GM12878 (cell line): ENCODE measurements around the gene ACCSL. TPM values are rescaled to one million over a fixed set of nuclear protein-coding genes. Genes with fewer than 3 reads are reported as not detected.

Experiments used
- ATAC-seq: fragments of 200-7000 bp; cut with Tn5 transposase; 3 replicates; pipeline ENCODE4 v1.9.1; 2020; ENCODE audit warnings: mild to moderate bottlenecking, moderate library complexity
- BruUV-seq: library from RNA; stranded (reverse); fragments of 400-500 nt; replicated peaks from 2 replicates; lab custom pipeline; 2021; lab: Mats Ljungman, UMichigan
- CTCF ChIA-PET: fragments of 300-600 bp; sonication (Branson Sonifier 250); formaldehyde crosslinking; extraction: SDS; loops from one replicate; lab custom pipeline; 2021; ENCODE audit warnings: inconsistent platforms; lab: Yijun Ruan, JAX
- POLR2A ChIA-PET: fragments of 350-600 bp; formaldehyde crosslinking; extraction: SDS; loops from one replicate; lab custom pipeline; 2021; ENCODE audit warnings: inconsistent platforms; lab: Charles Lee
- RAD21 ChIA-PET: fragments of 300-600 bp; sonication (Branson Sonifier 250); formaldehyde crosslinking; loops from one replicate; lab custom pipeline; 2023; ENCODE audit warnings: antibody characterized with exemption; ENCODE audit not compliant: unreplicated experiment; lab: Charles Lee
- SMC1A ChIA-PET: fragments of 300-600 bp; sonication (Branson Sonifier 250); formaldehyde crosslinking; loops from one replicate; lab custom pipeline; 2023; ENCODE audit not compliant: unreplicated experiment, uncharacterized antibody; lab: Charles Lee
- DNase-seq: peaks from one replicate; pipeline ENCODE4 v3.0.0-alpha.2; 2011; ENCODE audit warnings: low read depth, low spot score
- FAIRE-seq: peaks from 3 replicates; lab custom pipeline; 2011; peaks lifted over from hg19 to GRCh38; lab: Jason Lieb, UNC
- H2AFZ ChIP-seq: 2 replicates; pipeline ENCODE4 v1.6.0; 2011; ENCODE audit warnings: low read depth, low read length, control low read depth; ENCODE audit not compliant: control insufficient read depth
- H3K27ac ChIP-seq: 2 replicates; pipeline ENCODE4 v1.5.1; 2011; ENCODE audit warnings: control low read depth; ENCODE audit not compliant: control insufficient read depth, insufficient read depth
- H3K27me3 ChIP-seq, 2 experiments: replicated peaks in 1 of 2; 2 replicates each; pipeline versions ENCODE4 v1.6.0 to v1.6.1; 2011; ENCODE audit warnings: low read length in 1 of 2; ENCODE audit not compliant: control insufficient read depth in 2 of 2, insufficient read depth in 2 of 2
- H3K36me3 ChIP-seq, 2 experiments: 2 replicates each; pipeline ENCODE4 v1.5.1; 2011; ENCODE audit warnings: low read length in 1 of 2; ENCODE audit not compliant: control insufficient read depth in 2 of 2, insufficient read depth in 2 of 2
- H3K4me1 ChIP-seq: 2 replicates; pipeline ENCODE4 v1.6.1; 2011; ENCODE audit warnings: mild to moderate bottlenecking, low read length, moderate library complexity, mixed read lengths; ENCODE audit not compliant: control insufficient read depth, insufficient read depth
- H3K4me2 ChIP-seq: 2 replicates; pipeline ENCODE4 v1.6.0; 2011; ENCODE audit warnings: control low read depth; ENCODE audit not compliant: control insufficient read depth, insufficient read depth
- H3K4me3 ChIP-seq: fragments of 200-600 bp; sonication (generic); 2 replicates; pipeline ENCODE4 v1.5.1; 2016
- H3K79me2 ChIP-seq: 2 replicates; pipeline ENCODE4 v1.6.0; 2011; ENCODE audit warnings: low read length; ENCODE audit not compliant: control insufficient read depth, insufficient read depth
- H3K9ac ChIP-seq: 2 replicates; pipeline ENCODE4 v1.8.0; 2011; ENCODE audit warnings: low read length, control low read depth, mixed read lengths; ENCODE audit not compliant: control insufficient read depth, insufficient read depth
- H3K9me3 ChIP-seq: replicated peaks from 3 replicates; pipeline ENCODE4 v1.5.1; 2011; ENCODE audit warnings: mild to moderate bottlenecking, low read length; ENCODE audit not compliant: control insufficient read depth, insufficient read depth
- H4K20me1 ChIP-seq: 2 replicates; pipeline ENCODE4 v1.6.0; 2011; ENCODE audit not compliant: control insufficient read depth, insufficient read depth
- CEBPB ChIP-seq, 2 experiments: fragments of 150-350 bp in 1 of 2; IDR thresholded peaks; 2 replicates each; pipeline ENCODE4 v1.6.1; 2012 to 2014; ENCODE audit warnings: low read depth in 2 of 2, low read length in 2 of 2, borderline replicate concordance in 1 of 2, inconsistent platforms in 1 of 2
- EED ChIP-seq: sonication (generic); IDR thresholded peaks from 2 replicates; pipeline ENCODE4 v1.6.1; 2016; ENCODE audit warnings: antibody characterized with exemption, low read depth
- JUND ChIP-seq: IDR thresholded peaks from 2 replicates; pipeline ENCODE4 v1.6.1; 2012; ENCODE audit warnings: low read depth, mild to moderate bottlenecking, low read length, improper control_type of control experiment, moderate library complexity
- LARP7 ChIP-seq: fragments of 450-650 bp; IDR thresholded peaks from 2 replicates; pipeline ENCODE4 v1.6.1; 2017; ENCODE audit warnings: mild to moderate bottlenecking
- NKRF ChIP-seq: fragments of 450-650 bp; conservative IDR thresholded peaks from 2 replicates; pipeline ENCODE4 v1.6.1; 2017; ENCODE audit warnings: mild to moderate bottlenecking, moderate library complexity
- NRF1 ChIP-seq: conservative IDR thresholded peaks from 2 replicates; pipeline ENCODE4 v1.6.1; 2011; ENCODE audit warnings: mild to moderate bottlenecking, low read depth, low read length, improper control_type of control experiment
- SMAD1 ChIP-seq: fragments of 450-650 bp; IDR thresholded peaks from 2 replicates; pipeline ENCODE4 v1.6.1; 2018; ENCODE audit warnings: mild to moderate bottlenecking, low read depth; ENCODE audit not compliant: partially characterized antibody
- SP1 ChIP-seq: IDR thresholded peaks from one replicate; pipeline ENCODE4 v1.6.1; 2011; ENCODE audit warnings: low read depth, low read length
- SUPT20H ChIP-seq: IDR thresholded peaks from 2 replicates; pipeline ENCODE4 v1.6.1; 2011; ENCODE audit warnings: low read depth, mild to moderate bottlenecking, low read length, moderate library complexity, borderline replicate concordance; ENCODE audit not compliant: control insufficient read depth
- WGBS: methylation state at CpG from one replicate; pipeline ENCODE4 v1.1.6; 2016; ENCODE audit warnings: low lambda C conversion rate; ENCODE audit not compliant: insufficient replicate concordance, insufficient coverage; ENCODE audit errors: missing lambda C conversion rate; 5-methylcytosine and 5-hydroxymethylcytosine counted together
- in situ Hi-C: fragments of 300-500 bp; cut with MboI; formaldehyde crosslinking; loops from 9 replicates; pipeline ENCODE4 v1.14.3; 2018; ENCODE audit warnings: mixed read lengths
- intact Hi-C: fragments of 100-400 bp; cut with micrococcal nuclease; formaldehyde crosslinking; loops from one replicate; pipeline ENCODE4 v1.14.2; 2022; ENCODE audit not compliant: unreplicated experiment
- polyA plus RNA-seq, 11 experiments: library from polyadenylated mRNA; depleted of rRNA in 4 of 11; unstranded in 6 of 11; stranded (reverse) in 5 of 11; fragments of >200 nt; fragmentation: Nextera tagmentation in 4 of 11; fragmentation: Illumina TruSeq in 1 of 11; extraction: Ambion mirVana in 4 of 11; extraction: Trizol in 1 of 11; gene quantifications; 1 replicate in 1 of 11; 2 replicates in 10 of 11; pipeline versions ENCODE4 v1.2.1 to v1.2.3, GENCODE V29; 2011 to 2016; ENCODE audit warnings: inconsistent platforms in 2 of 11, missing spikeins in 2 of 11, low read depth in 1 of 11
- total RNA-seq, 4 experiments: library from RNA; depleted of rRNA in 3 of 4; stranded (reverse); fragments of >200 nt in 3 of 4; fragmentation: Illumina TruSeq in 1 of 4; extraction: Trizol in 1 of 4; gene quantifications; 2 replicates each; pipeline versions ENCODE4 v1.2.1 to v1.2.3, GENCODE V29; 2013 to 2021

The ACCSL gene
- total and polyA plus RNA-seq, 10 of the 15 experiments (the other 5 are each of a cell fraction or from before 2014, with no cell fraction given), result 0.15 TPM; not detected in 9

- Histone ChIP-seq H4K20me1 (no peaks in the 10 kb centered on the region), H3K4me1 (no peaks in the 10 kb centered on the region), H3K9ac (no peak overlapping the region), H2AFZ (no peak overlapping the region), H3K79me2 (no peaks in the 10 kb centered on the region), H3K27me3 (no peaks in the 10 kb centered on the region)
- in situ Hi-C loops, result no loop called here
- CTCF ChIA-PET, result no interaction called here
- ATAC-seq (no peak), FAIRE-seq (no peak)
- POLR2A ChIA-PET, result no interaction called here
- SMC1A ChIA-PET, result no interaction called here
- RAD21 ChIA-PET, result no interaction called here
- TF ChIP-seq SMAD1, result no peak
- TF ChIP-seq SP1, result no peak
- TF ChIP-seq NKRF, result no peak
- no peak for TF ChIP-seq CEBPB (IDR thresholded peaks at IDR 0.05; ENCODE audit: borderline replicate concordance in 1 of 2, low read depth in 2 of 2, low read length in 2 of 2)
- no peak for TF ChIP-seq SUPT20H
- TF ChIP-seq, all 136 proteins: peak for 0
- intact Hi-C loops, result no loop called here
- H3K27ac ChIP-seq, result no peak overlapping the region
- DNase-seq, result no peak
- no peaks in the 10 kb centered on the region for H3K9me3 ChIP-seq
- WGBS, result 2% methylated on average over 4 of the region's 4 CpGs
- no peaks in the 10 kb centered on the region for H3K36me3 ChIP-seq
- H3K4me3 ChIP-seq, result no peak overlapping the region
- no peak overlapping the region for H3K4me2 ChIP-seq
- no TSS peak for BruUV-seq
Observed at GRCh38 chr11:44018127-44018521, 29.7 kb upstream of the ACCSL start.

DNA sequence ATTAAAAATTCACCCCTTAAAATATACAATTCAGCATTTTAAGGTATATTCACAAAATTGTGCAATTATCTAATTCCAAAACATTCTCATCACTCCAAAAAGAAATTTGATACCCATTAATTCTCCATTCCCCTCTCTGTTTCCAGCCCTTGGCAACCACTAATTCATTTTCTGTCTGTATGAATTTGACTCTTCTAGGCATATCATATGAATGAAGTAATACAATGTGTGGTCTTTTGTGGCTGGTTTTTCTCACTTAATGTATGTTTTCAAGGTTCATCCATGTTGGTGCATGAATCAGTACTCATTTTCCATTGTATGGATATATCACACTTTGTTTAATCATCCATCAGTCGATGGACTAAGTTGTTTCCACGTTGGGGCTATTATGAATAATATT lies 29.0 kb upstream of the ACCSL start:
- intact Hi-C loops, result no loop called here
- 0% methylated on average over 2 of the region's 2 CpGs for WGBS

More for the DNA sequence above, 29.0 kb upstream of the ACCSL start:
- SMC1A ChIA-PET, result no interaction called here
- Histone ChIP-seq H3K27ac (no peak overlapping the region), H3K79me2 (no peaks in the 10 kb centered on the region), H3K9me3 (no peaks in the 10 kb centered on the region), H3K4me1 (no peaks in the 10 kb centered on the region), H4K20me1 (no peaks in the 10 kb centered on the region), H2AFZ (no peak overlapping the region)
- RAD21 ChIA-PET, result no interaction called here
- in situ Hi-C loops, result no loop called here
- TF ChIP-seq LARP7 (no peak), EED (no peak), JUND (no peak), NRF1 (no peak)
- TF ChIP-seq, all 136 proteins: peak for 0
- FAIRE-seq (no peak), DNase-seq (no peak), ATAC-seq (no peak)
- H3K27me3 ChIP-seq, result no peaks in the 10 kb centered on the region
- POLR2A ChIA-PET, result no interaction called here
- no peaks in the 10 kb centered on the region for H3K36me3 ChIP-seq
- H3K4me3 ChIP-seq, result no peak overlapping the region
- CTCF ChIA-PET, result no interaction called here
- no peak overlapping the region for H3K4me2 ChIP-seq
- no TSS peak for BruUV-seq
- H3K9ac ChIP-seq, result no peak overlapping the region
